ENCODE data around the gene PLEKHS1.
"Not testable (repeated sequence)": the region's sequence is repeated elsewhere in the genome, so short reads cannot be mapped to it uniquely, and the experiment has no call there.

Gene PLEKHS1

DNA sequence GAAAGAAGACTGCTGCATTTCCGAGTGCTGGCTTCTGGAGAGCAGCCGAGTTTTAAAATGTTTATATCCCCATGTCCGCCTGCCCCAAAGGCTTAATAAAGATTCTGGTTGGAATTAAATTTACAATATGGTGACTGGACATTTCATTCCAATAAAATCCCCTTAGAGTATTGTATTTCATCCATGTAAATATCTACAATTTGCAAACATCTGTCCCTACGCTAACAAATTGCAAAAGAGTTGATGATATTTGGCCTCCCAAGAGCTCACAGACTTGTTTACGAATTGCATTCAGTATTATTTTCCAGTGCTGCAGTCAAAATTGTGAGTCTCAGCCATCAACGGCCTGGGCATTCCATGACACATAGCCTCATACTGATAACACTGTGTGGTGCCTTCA is 50.1 kb downstream of the PLEKHS1 start:
- DNase-seq, result no peak

- DNase-seq, result no peak
These were observed 51.5 kb downstream of the PLEKHS1 start for GRCh38 chr10:113802997-113803396.

GRCh38 chr10:113806503-113806902 is 55.0 kb downstream of the PLEKHS1 start:
- no peak for DNase-seq

DNA sequence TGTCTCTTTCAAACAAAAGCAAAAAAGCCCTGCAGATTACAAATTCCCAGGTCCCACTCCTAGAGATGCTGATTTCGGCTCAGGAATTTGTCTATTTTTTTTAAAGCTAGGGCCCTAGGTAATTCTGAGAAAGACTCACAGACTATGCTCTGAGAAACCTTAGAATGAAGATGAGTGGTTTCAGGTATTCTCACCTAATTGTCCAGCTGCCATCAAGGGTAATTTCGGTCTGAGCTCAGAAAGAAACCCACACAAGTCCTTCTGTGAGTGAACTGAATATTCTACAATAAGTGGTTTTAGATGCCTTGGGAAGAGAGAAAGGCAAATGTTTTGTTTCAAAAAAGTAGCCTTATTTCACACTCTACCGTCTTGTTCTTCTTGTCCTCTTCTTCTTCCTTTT is 56.7 kb downstream of the PLEKHS1 start:
- no peak for DNase-seq

- not testable (repeated sequence) for DNase-seq
These were observed 63.2 kb downstream of the PLEKHS1 start for GRCh38 chr10:113814700-113815099.

DNA sequence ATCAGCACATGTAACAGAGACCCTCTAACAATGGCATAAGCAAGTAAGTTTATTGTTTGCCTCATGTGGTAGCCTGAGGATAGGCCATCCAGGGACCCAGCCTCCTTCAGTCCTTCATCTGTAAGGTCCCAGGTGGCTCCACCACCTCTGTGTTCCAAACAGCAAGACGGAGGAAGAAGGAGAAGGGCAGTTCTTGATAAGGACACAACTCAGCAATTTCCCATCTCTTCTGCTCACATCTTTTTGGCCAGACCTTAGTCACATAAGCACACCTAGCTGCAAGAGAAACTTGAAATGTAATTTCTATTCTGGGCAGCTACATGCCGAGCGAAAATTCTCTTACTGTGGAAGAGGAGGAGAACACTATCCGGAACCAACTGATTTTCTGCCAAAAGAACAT is 68.5 kb downstream of the PLEKHS1 start:
- DNase-seq, result no peak

GRCh38 chr10:113820507-113820906 is 69.0 kb downstream of the PLEKHS1 start:
- DNase-seq, result no peak

GRCh38 chr10:113821306-113821705 is 69.8 kb downstream of the PLEKHS1 start:
- not testable (repeated sequence) for DNase-seq

- no peak for DNase-seq
These were observed 70.7 kb downstream of the PLEKHS1 start for GRCh38 chr10:113822174-113822573.

DNA sequence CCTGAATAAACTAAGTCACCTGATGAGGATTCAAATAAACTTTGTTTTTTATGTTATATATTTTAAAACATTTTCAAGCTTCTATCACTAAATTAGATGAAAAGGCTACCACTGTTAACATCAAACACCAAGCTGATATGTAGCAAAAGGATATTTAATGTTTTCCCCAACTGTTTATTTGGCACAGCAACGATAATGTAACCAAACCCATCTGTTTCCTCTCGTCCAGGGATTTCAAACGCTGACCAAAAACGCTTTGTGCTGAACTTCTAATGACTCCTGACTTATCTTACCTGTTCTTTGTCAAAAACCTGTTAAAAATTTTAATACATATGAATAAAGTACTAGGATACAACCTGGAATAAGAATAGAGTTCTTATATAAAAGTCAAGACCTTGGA is 71.9 kb downstream of the PLEKHS1 start:
- DNase-seq, result no peak

DNA sequence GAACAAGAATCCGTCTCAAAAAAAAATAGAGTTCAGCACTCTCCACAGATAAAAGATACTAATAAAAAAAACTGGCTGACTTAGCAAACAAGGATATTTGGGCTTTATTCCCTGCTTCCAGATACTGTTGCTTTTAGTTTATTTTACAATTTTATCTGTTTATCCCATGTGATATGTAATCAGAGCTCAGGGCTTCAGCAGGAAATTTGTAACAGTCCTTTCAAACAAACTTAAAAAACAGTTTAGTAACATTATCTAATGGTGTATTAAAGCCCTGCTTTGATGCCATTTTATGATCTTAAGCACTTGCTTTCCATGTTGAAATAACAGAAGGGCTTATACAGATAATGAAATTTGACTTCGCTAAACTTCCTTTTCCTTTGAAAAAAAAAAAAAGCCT is 74.3 kb downstream of the PLEKHS1 start:
- no peak for DNase-seq

DNA sequence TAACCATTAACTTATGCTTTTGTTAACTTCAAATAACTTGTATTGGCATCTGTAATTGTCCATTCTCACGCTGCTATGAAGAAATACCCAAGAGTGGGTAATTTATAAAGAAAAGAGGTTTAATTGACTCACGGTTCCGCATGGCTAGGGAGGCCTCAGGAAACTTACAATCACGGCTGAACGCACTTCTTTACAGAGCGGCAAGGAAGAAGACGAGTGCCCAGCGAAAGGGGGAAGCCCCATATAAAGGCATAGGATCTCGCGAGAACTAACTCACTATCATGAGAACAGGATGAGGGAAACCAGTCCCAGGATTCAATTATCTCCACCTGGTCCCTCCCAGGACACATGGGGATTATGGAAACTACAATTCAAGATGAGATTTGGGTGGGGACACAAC is 77.1 kb downstream of the PLEKHS1 start:
- DNase-seq, result not testable (repeated sequence)

All from NCI-H2081 treated with DMSO at 0.1 percent for 48 hours (cell line).